Activated CD4-positive, alpha-beta T cell treated with anti-CD3 and anti-CD28 coated beads for 36 hours (primary cell): ENCODE results near the gene TTLL8. TPM values are rescaled to one million over a fixed set of nuclear protein-coding genes. Genes with fewer than 3 reads are reported as not detected.

Experiments
- ATAC-seq: fragments of 200-7000 bp; cut with Tn5 transposase; one replicate; pipeline ENCODE4 v1.10.0; 2021; ENCODE audit warnings: mild to moderate bottlenecking, moderate library complexity
- CTCF ChIA-PET: fragments of 350-600 bp; sonication (Branson Sonifier 250); formaldehyde crosslinking; loops from one replicate; lab custom pipeline; 2021; ENCODE audit warnings: antibody characterized with exemption; lab: Charles Lee
- POLR2A ChIA-PET: fragments of 350-600 bp; sonication (Branson Sonifier 250); formaldehyde crosslinking; loops from one replicate; lab custom pipeline; 2021; ENCODE audit warnings: antibody characterized with exemption, inconsistent platforms; lab: Charles Lee
- DNase-seq: peaks from one replicate; pipeline ENCODE4 v3.0.0-alpha.2; 2020
- H3K27ac Mint-ChIP-seq: one replicate; pipeline ENCODE4 v1.8.0; 2021; ENCODE audit warnings: mixed read lengths
- H3K27me3 Mint-ChIP-seq: one replicate; pipeline ENCODE4 v1.8.0; 2021; ENCODE audit warnings: mixed read lengths
- H3K36me3 Mint-ChIP-seq: one replicate; pipeline ENCODE4 v1.8.0; 2021; ENCODE audit warnings: low read depth, mixed read lengths
- H3K4me1 Mint-ChIP-seq: one replicate; pipeline ENCODE4 v1.8.0; 2021; ENCODE audit warnings: mixed read lengths
- H3K4me3 Mint-ChIP-seq: one replicate; pipeline ENCODE4 v1.8.0; 2021; ENCODE audit warnings: mild to moderate bottlenecking, moderate library complexity, mixed read lengths
- H3K9me3 Mint-ChIP-seq: one replicate; pipeline ENCODE4 v1.8.0; 2021; ENCODE audit warnings: low read depth, mixed read lengths
- intact Hi-C, 2 experiments: fragments of 100-400 bp; cut with DNase I in 1 of 2; cut with micrococcal nuclease in 1 of 2; formaldehyde crosslinking; loops; one replicate each; pipeline versions ENCODE4 v1.14.2 to v1.15.1; 2022 to 2024; cut with DNase I, micrococcal nuclease
- total RNA-seq, 2 experiments: library from RNA; stranded (reverse); gene quantifications; one replicate each; pipeline ENCODE4 v1.2.3, GENCODE V29; 2021

Gene TTLL8
- total RNA-seq, 2 experiments from 2014 or later: not detected

DNA sequence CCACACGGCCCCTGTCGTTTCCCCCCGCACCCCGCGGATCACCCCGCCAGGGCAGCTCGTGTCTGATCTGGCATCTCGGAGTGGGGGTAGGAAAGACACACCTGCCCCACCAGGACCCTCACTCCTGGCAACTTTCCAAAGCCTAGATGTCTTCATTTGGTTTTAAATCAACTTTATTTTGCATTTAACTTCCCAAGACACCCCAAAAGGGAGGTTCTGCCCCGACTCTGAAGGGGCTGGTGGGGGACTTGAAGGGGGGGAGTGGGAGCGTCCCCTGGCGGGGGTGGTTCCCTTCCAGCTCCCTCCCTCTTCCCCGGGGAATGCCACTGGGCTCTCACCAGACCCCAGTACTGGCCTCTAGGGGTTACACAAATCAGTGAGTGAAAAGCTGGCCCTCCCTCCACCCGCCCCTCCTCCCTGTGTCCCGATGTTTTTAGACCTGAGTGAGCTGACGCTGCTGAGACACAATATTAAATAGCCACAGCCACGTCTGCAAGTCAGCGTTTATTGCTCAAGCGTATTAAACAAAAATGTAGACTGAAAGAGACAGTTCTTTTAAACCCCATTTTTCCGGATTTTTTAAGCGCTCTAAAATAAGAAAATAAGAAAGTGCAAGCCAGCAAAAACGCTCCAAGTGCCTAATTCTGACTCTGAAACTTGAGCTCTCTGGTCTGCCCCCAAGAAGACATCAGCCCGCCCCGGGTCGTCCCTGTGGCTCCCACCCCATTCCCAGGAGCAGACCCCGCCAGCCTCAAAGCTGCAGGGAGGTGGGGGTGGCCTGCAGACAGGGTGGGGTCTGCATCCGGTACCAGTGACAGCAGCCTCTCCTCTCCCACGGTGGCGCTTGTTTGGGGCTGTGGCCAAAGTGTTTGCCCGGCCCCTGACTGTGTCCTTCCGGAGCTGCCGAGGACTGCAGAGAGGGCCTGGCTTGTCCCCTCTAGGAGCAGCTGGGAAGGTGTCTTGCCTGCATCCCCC lies 1.1 kb upstream of the TTLL8 start:
- intact Hi-C loops: no loop called here
- ATAC-seq (no peak), DNase-seq (no peak)
- ChIA-PET CTCF (interaction anchor here (0.5 kb wide), 1 partner anchor 45 kb away, joined by 4 read pairs; no protein-coding TSS in a partner anchor), POLR2A (no interaction called here)
- Mint-ChIP-seq H3K27me3 (peaks cover 20% of the 10 kb centered on the region), H3K27ac (no peak overlapping the region), H3K9me3 (no peaks in the 10 kb centered on the region), H3K4me3 (no peak overlapping the region), H3K4me1 (no peaks in the 10 kb centered on the region), H3K36me3 (no peaks in the 10 kb centered on the region)

DNA sequence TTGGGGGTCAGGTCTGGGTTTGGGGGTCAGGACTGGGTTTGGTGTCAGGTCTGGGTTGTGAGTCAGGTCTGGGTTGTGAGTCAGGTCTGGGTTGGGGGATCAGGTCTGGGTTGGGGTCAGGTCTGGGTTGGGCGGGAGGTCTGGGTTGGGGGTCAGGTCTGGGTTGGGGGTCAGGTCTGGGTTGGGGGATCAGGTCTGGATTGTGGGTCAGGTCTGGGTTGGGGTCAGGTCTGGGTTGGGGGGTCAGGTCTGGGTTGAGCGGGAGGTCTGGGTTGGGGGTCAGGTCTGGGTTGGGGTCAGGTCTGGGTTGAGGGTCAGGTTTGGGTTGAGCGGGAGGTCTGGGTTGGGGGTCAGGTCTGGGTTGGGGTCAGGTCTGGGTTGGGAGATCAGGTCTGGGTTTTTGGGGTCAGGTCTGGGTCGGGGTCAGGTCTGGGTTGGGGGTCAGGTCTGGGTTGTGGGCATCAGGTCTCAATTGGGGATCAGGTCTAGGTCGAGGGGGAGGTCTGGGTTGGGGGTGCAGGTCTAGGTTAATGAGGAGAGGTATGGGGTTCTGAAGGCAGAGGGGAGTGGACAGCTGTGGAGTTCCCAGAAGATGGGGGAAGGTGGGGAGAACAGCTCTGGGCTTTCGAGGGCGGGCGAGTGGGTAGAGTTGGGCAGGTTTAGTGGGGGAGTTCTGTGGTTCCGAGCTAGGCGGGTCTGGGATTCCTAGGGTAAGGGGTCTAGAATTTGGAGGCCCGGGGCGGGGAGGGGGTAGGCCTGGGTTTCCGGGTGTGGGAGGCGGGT lies 629 bp downstream of the TTLL8 start:
- no peaks in the 10 kb centered on the region for H3K4me1 Mint-ChIP-seq
- CTCF ChIA-PET: no interaction called here
- peaks cover 4% of the 10 kb centered on the region for H3K9me3 Mint-ChIP-seq
- ATAC-seq (no peak), DNase-seq (no peak)
- no peaks in the 10 kb centered on the region for H3K36me3 Mint-ChIP-seq
- POLR2A ChIA-PET: no interaction called here
- H3K4me3 Mint-ChIP-seq: no peak overlapping the region
- intact Hi-C loops: no loop called here
- peaks cover 20% of the 10 kb centered on the region for H3K27me3 Mint-ChIP-seq
- no peak overlapping the region for H3K27ac Mint-ChIP-seq

DNA sequence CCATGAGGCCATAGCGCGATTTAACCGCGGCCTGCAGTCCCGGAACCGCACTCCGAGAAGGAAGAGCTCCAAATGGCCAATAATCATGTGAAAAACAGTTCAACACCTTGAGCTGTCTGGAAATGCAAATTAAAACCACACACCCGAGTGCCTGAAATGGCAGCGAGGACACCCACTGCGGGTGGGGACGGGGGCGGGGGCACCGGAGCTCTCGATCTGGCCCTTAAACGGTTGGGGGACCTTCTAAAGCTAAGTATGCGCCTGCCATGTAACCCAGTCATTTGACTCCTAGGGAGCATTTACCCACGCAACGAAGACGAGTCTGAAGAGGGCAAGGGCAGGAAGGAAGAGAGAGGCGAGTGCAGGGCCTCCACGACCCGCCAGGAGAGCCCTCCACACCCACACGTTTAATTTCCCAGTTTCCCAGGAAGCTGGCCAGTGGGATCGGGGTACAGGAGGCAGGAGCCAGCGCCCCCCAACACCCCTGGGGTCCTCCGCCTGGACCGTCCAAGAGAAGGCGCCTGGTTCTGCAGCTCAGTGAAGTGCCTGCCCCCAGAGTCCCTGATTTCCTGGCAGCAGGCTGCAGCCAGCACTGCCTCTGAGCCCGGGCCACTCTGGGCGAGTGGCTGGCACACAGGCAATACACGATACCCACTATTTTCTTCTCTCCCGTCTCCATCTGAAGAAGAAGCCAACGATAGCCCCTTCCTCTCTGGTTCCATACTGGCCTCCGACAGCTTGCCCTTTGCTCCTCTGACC lies 1.7 kb downstream of the TTLL8 start:
- no peak overlapping the region for H3K27ac Mint-ChIP-seq
- H3K36me3 Mint-ChIP-seq: no peaks in the 10 kb centered on the region
- POLR2A ChIA-PET: no interaction called here
- H3K9me3 Mint-ChIP-seq: peaks cover 4% of the 10 kb centered on the region
- no peaks in the 10 kb centered on the region for H3K4me1 Mint-ChIP-seq
- CTCF ChIA-PET: interaction anchor here (1.1 kb wide), 1 partner anchor 316 kb away, joined by 3 read pairs; no protein-coding TSS in a partner anchor
- no peak overlapping the region for H3K4me3 Mint-ChIP-seq
- DNase-seq: no peak
- no peak for ATAC-seq
- H3K27me3 Mint-ChIP-seq: peaks cover 20% of the 10 kb centered on the region
- intact Hi-C loops: no loop called here

DNA sequence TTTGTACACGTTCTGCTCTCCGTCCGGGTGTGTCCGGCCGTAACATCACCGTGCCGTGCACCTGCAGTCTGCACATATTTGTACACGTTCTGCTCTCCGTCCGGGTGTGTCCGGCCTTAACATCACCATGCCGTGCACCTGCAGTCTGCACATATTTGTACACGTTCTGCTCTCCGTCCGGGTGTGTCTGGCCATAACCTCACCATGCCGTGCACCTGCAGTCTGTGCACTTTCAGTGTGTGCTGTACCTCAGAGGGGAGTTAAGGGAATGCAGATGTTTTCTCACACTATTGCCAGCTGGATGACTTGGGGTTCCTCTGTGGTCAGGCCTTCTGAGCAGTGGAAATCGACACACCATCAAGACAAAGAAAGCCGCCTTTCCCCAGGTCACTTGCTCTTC lies 4.2 kb downstream of the TTLL8 start:
- CTCF ChIA-PET: no interaction called here
- no peak for ATAC-seq

DNA sequence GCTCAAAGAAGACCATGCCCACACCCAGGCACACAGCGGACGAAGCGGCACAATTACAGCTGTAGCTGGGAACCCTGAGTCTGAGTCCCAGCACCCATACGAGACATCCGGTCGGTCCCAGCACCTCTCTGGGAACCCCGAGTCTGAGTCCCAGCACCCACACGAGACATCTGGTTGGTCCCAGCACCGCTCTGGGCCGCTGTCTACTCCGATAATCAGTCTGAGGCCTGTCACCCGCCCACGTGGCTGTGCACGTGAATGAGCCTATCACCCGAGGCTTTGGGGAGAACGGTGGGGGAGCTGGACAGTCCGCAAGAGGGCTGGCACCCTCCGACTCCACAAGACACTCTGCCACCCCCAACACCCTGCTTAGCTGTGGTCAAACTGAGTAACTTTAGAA lies 6.2 kb downstream of the TTLL8 start:
- intact Hi-C loops: no loop called here
- POLR2A ChIA-PET: no interaction called here
- DNase-seq (no peak), ATAC-seq (no peak)
- H3K4me3 Mint-ChIP-seq: no peak overlapping the region
- H3K4me1 Mint-ChIP-seq: no peaks in the 10 kb centered on the region
- H3K36me3 Mint-ChIP-seq: no peaks in the 10 kb centered on the region
- no peak overlapping the region for H3K27ac Mint-ChIP-seq
- peaks cover 4% of the 10 kb centered on the region for H3K9me3 Mint-ChIP-seq
- CTCF ChIA-PET: no interaction called here
- peaks cover 9% of the 10 kb centered on the region for H3K27me3 Mint-ChIP-seq

More for the DNA sequence above, 4.2 kb downstream of the TTLL8 start:
- H3K27me3 Mint-ChIP-seq: peaks cover 12% of the 10 kb centered on the region
- peaks cover 4% of the 10 kb centered on the region for H3K9me3 Mint-ChIP-seq
- intact Hi-C loops: no loop called here
- DNase-seq: no peak
- no peaks in the 10 kb centered on the region for H3K36me3 Mint-ChIP-seq
- H3K27ac Mint-ChIP-seq: no peak overlapping the region
- no peaks in the 10 kb centered on the region for H3K4me1 Mint-ChIP-seq
- POLR2A ChIA-PET: no interaction called here
- H3K4me3 Mint-ChIP-seq: no peak overlapping the region

DNA sequence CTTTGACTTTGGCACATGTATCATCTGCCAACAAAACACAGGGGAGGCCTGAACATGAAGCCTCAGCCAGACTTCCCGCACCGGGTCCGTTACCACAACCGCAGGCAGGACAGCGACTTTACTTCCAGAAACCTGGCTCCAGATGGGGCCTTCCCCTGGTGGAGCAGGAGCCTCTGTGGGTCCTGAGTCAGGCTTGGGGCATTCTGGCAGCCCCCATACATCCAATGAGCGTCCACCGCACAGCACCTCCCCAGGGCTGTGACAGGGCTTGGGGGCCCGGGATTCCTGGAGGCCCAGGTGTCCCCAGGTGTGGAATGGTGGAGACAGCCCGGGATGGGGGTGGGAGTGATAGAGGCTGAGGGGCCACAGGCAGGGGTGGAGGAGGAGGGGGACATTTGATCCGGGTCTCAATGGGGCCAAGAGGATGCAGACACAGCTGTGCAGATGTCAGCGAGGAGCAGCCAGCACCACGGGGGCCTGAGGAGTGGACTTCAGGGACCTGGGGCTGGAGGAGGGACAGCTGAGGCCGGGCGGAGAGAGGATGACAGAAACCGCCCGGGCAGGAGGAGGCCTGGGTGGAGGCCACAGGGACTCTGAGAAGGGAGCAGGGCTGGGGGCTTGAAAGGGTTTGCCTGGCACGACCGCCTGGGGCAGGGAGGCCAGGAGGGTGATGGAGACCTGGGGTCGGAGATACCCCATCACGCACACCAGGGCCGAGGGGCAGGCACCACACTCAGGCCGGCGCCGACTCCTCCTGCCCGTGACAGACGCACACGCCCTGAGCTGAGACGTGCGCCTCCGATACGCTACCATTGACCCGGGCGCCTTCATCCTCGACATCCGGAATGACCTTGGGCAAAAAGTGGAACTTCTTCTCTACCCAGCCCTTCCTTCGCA lies 8.6 kb downstream of the TTLL8 start:
- Mint-ChIP-seq H3K4me1 (peaks cover 4% of the 10 kb centered on the region), H3K9me3 (peaks cover 4% of the 10 kb centered on the region), H3K27me3 (peaks cover 3% of the 10 kb centered on the region), H3K27ac (no peak overlapping the region), H3K36me3 (no peaks in the 10 kb centered on the region), H3K4me3 (no peak overlapping the region)
- no peak for ATAC-seq
- CTCF ChIA-PET: interaction anchor here (0.8 to 1.2 kb wide), 2 partner anchors 12 to 19 kb away, joined by 3 to 4 read pairs; no protein-coding TSS in a partner anchor
- no peak for DNase-seq
- intact Hi-C loops: no loop called here
- POLR2A ChIA-PET: no interaction called here

DNA sequence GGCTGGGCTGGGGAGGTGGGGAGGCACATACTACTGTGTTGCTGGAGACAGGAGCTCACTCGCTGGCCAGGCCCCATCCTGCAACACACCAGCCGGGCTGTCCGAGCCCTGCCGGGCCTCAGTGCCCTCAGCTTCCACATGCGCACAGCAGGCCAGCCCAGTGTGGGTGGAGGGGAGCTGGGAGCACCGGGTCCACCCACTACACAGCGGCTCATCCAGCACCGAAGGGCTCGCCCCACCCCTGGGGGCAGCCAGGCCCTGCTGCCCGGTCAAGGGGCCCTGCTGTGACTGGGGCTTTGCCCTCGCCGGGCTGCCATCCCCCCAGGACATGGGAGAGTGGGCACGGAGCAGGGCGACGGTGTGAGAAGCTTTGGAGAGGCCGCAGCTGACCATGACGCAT lies 9.3 kb downstream of the TTLL8 start:
- DNase-seq: no peak
- no peak overlapping the region for H3K4me3 Mint-ChIP-seq
- no peak for ATAC-seq
- intact Hi-C loops: no loop called here
- CTCF ChIA-PET: no interaction called here
- H3K27ac Mint-ChIP-seq: no peak overlapping the region
- peaks cover 4% of the 10 kb centered on the region for H3K9me3 Mint-ChIP-seq
- H3K36me3 Mint-ChIP-seq: no peaks in the 10 kb centered on the region
- POLR2A ChIA-PET: no interaction called here
- H3K27me3 Mint-ChIP-seq: peaks cover 5% of the 10 kb centered on the region
- H3K4me1 Mint-ChIP-seq: peaks cover 7% of the 10 kb centered on the region

- ATAC-seq: no peak
- POLR2A ChIA-PET: no interaction called here
- H3K4me3 Mint-ChIP-seq: no peak overlapping the region
These were observed 9.9 kb downstream of the TTLL8 start for GRCh38 chr22:50048061-50048765.

DNA sequence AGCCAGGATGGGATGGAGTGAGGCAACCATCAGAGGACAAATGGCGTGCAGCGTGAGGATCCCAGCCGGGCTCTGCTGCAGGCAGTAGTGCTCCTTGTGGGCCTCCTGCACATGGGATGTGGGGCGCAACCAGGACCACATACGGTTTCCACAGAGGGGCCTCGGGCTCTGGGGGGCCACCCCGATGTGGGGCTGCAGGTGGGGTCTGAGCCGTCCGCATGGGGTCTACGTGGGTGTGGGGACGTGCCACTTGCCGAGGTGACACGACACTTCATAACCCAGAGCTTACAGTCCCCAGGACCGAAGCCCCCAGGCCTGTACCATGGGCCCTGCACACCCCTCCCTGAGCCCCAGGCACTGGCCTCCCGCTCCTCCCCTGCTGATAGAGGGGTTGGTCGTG lies 10.8 kb downstream of the TTLL8 start:
- Mint-ChIP-seq H3K4me3 (no peak overlapping the region), H3K36me3 (no peaks in the 10 kb centered on the region), H3K4me1 (peaks cover 7% of the 10 kb centered on the region), H3K27ac (no peak overlapping the region), H3K9me3 (no peaks in the 10 kb centered on the region), H3K27me3 (peaks cover 17% of the 10 kb centered on the region)
- DNase-seq (no peak), ATAC-seq (no peak)
- ChIA-PET POLR2A (no interaction called here), CTCF (no interaction called here)
- intact Hi-C loops: no loop called here

More at GRCh38 chr22:50048061-50048765, 9.9 kb downstream of the TTLL8 start:
- intact Hi-C loops: no loop called here
- CTCF ChIA-PET: no interaction called here
- Mint-ChIP-seq H3K27ac (no peak overlapping the region), H3K4me1 (peaks cover 7% of the 10 kb centered on the region), H3K27me3 (peaks cover 11% of the 10 kb centered on the region), H3K9me3 (no peaks in the 10 kb centered on the region), H3K36me3 (no peaks in the 10 kb centered on the region)
- DNase-seq: no peak

DNA sequence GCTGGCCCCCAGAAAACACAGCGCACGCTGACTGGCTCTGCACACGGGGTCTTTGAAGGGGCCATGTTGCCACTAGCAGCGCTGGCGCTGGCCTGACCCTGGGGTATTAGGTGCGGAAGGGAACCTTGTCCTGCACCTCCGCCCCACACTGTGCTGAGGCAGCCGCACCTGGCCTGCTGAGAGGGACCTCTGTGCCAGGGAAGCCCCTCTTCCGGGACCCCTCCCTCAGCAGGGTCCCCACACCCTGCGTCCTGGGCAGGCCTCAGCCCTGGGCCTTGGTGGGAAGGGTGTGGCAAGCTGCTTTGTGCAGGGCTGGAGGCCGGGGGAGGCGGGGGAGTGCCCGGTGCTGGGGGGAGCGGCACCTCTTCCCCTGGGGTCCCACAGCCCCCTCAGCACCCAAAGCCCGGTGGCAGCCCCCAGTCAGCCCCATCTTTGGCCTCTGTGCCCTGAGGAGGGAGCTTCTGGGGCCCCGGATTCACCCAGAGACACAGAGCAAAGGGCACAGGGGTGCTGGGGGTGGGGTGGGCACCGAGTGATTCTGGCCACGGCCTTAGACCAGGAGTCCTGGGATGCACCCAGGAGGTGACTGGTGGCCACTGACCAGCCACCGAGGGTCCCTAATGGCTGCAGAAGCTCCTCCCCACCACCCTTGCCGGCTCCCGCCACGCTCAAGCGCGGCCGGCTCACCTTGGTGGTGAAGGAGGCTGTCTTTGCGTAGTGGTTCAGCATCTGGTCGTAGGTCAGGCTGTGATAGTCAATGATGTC lies 11.4 kb downstream of the TTLL8 start:
- Mint-ChIP-seq H3K27me3 (peaks cover 17% of the 10 kb centered on the region), H3K4me3 (no peak overlapping the region), H3K4me1 (peaks cover 7% of the 10 kb centered on the region), H3K9me3 (no peaks in the 10 kb centered on the region), H3K27ac (no peak overlapping the region), H3K36me3 (no peaks in the 10 kb centered on the region)
- ChIA-PET POLR2A (no interaction called here), CTCF (no interaction called here)
- no peak for ATAC-seq
- DNase-seq: no peak
- intact Hi-C loops: no loop called here
